NCI-H2171 treated with DMSO at 0.1 percent for 48 hours (cell line): Measurements from ENCODE around the gene GRAP.
A peak's percentile ranks its signal among the peaks of the same experiment; 100 is the strongest.

Experiments
- DNase-seq: peaks from one replicate; lab custom pipeline; 2025; lab: John Stamatoyannopoulos, UW

The GRAP gene

GRCh38 chr17:18984273-18985114 is 62.3 kb downstream of the GRAP start:
- DNase-seq = no peak

- DNase-seq = peak; percentile 53
These were observed 64.9 kb downstream of the GRAP start for GRCh38 chr17:18981642-18982424.

GRCh38 chr17:18981335-18981641 is 65.5 kb downstream of the GRAP start:
- no peak for DNase-seq

- DNase-seq = peak; percentile 41
These were observed 65.9 kb downstream of the GRAP start for GRCh38 chr17:18980682-18981334.

- DNase-seq = no peak
These were observed 68.1 kb downstream of the GRAP start for GRCh38 chr17:18978655-18979054.

GRCh38 chr17:18978050-18978449 is 68.7 kb downstream of the GRAP start:
- DNase-seq = no peak

GRCh38 chr17:18977646-18978045 is 69.1 kb downstream of the GRAP start:
- no peak for DNase-seq

GRCh38 chr17:18977021-18977420 is 69.7 kb downstream of the GRAP start:
- no peak for DNase-seq

GRCh38 chr17:18976201-18976600 is 70.6 kb downstream of the GRAP start:
- no peak for DNase-seq

- no peak for DNase-seq
These were observed 71.2 kb downstream of the GRAP start for GRCh38 chr17:18975597-18975996.

- DNase-seq = no peak
These were observed 72.2 kb downstream of the GRAP start for GRCh38 chr17:18974407-18975149.

GRCh38 chr17:18971801-18972200 is 75.0 kb downstream of the GRAP start:
- DNase-seq = no peak
